Upper lobe of left lung (tissue), 6 donors: ENCODE measurements around the gene RNU5D-1. TPM values are rescaled to one million over a fixed set of nuclear protein-coding genes. Genes with fewer than 3 reads are reported as not detected.

Experiments
- ATAC-seq, 2 donors: fragments of 200-7000 bp; cut with Tn5 transposase; one replicate each; pipeline ENCODE4 v1.9.1; 2022; ENCODE audit warnings: mild to moderate bottlenecking in 2 of 2, moderate library complexity in 2 of 2; ENCODE audit not compliant: low FRiP score in 2 of 2
- DNase-seq, 2 donors: peaks; one replicate each; pipeline ENCODE4 v3.0.0-alpha.2; 2019 to 2020
- H3K27ac ChIP-seq, 4 donors: fragments of 200-600 bp; sonication (generic); one replicate each; pipeline ENCODE4 v1.5.1; 2016 to 2019
- H3K27me3 ChIP-seq, 4 donors: fragments of 200-600 bp; sonication (generic); one replicate each; pipeline ENCODE4 v1.5.1; 2017 to 2019
- H3K36me3 ChIP-seq, 4 donors: fragments of 200-600 bp; sonication (generic); one replicate each; pipeline ENCODE4 v1.5.1; 2016 to 2019
- H3K4me1 ChIP-seq, 4 donors: fragments of 200-600 bp; sonication (generic); one replicate each; pipeline ENCODE4 v1.5.1; 2018 to 2019
- H3K4me3 ChIP-seq, 4 donors: fragments of 200-600 bp; sonication (generic); one replicate each; pipeline ENCODE4 v1.5.1; 2017 to 2019; ENCODE audit warnings: mild to moderate bottlenecking in 2 of 4, moderate library complexity in 1 of 4
- H3K9me3 ChIP-seq, 4 donors: fragments of 200-600 bp; sonication (generic); one replicate each; pipeline ENCODE4 v1.5.1; 2018 to 2019
- EP300 ChIP-seq, 4 donors: sonication (generic); formaldehyde crosslinking; IDR thresholded peaks; one replicate each; pipeline ENCODE4 v1.5.1; 2017; ENCODE audit warnings: antibody characterized with exemption in 4 of 4, control low read depth in 2 of 4
- POLR2A ChIP-seq, 4 donors: fragments of 450-650 bp; IDR thresholded peaks; one replicate each; pipeline ENCODE4 v1.5.1; 2016 to 2017; ENCODE audit warnings: antibody characterized with exemption in 4 of 4, mild to moderate bottlenecking in 2 of 4
- POLR2AphosphoS5 ChIP-seq, 2 donors: sonication (generic); formaldehyde crosslinking; IDR thresholded peaks; one replicate each; pipeline ENCODE4 v1.5.1; 2017; ENCODE audit warnings: antibody characterized with exemption in 2 of 2
- WGBS, 2 donors: methylation state at CpG; one replicate each; pipeline ENCODE4 v1.1.5; 2017 to 2018; 5-methylcytosine and 5-hydroxymethylcytosine counted together
- total RNA-seq, 6 donors: library from RNA; depleted of rRNA in 4 of 6; stranded (reverse); fragments of >200 nt in 4 of 6; gene quantifications; one replicate each; pipeline versions ENCODE4 v1.1.0 to v1.2.1, GENCODE V29; 2016 to 2021
- TF ChIP-seq, protein P1 (sequence below), 6 experiments: fragments of 450-650 bp in 4 of 6; fragments of 200-600 bp in 2 of 6; sonication (generic) in 2 of 6; IDR thresholded peaks; one replicate each; pipeline ENCODE4 v1.5.1; 2016 to 2019; ENCODE audit warnings: antibody characterized with exemption in 6 of 6
- donor health status: DM: no; HTN: no; CAD: no; lungs with moderate emphysema.
- donor health status: DM: no; HTN: yes; CAD: no; lungs with severe emphysema.

The RNU5D-1 gene
- total RNA-seq, 6 donors from 2014 or later = not detected

DNA sequence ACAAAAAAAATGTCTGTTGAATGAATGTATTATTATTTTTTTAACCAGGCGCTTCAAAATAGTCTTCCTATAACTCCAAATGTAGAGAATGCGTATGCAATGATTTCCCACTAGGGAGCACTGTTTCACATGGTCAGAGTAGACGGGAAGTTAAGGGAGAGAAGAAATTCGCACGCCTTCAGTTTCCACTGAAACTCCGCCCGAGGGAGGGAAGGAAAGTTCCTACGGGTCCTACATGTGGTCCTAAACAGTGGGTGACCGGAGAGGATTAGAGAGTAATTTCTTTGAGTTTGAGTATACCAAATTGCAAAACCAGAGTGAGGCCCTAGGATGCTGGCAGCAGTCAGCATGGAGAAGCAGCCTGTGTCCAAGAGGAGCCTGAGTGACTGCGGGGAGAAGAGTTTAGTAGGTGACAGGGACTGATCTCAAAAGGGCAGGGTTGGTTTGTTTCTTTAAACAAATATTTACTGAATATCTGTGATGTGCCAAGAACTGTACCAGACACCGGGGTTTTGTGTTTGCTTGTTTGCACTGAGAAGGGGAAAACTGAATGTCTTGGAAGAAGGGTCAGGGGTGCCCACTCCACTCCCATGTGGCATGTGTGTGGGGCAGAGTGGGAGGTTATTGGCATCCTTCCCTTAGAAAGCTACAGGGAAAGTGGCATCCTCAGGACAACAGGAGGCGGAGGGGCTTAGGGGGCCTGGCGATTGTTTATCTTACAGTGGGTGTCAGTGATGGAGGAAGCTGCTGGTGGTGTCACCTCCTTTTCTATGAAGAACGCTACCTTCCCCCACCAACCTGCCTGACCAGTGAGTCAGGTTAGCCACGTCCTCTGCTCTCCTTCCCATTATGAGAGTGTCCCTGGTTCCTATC, 22.8 kb downstream of the RNU5D-1 start:
- Histone ChIP-seq H3K27ac (peak overlapping the region in 1 of 4 donors; percentile 37), H3K4me3 (peak overlapping the region in 2 of 4 donors; percentile 20 to 21), H3K4me1 (peaks cover 4 to 11% (median 8%) of the 10 kb centered on the region in 4 donors), H3K9me3 (no peaks in the 10 kb centered on the region), H3K27me3 (no peaks in the 10 kb centered on the region), H3K36me3 (no peaks in the 10 kb centered on the region)
- TF ChIP-seq EP300 (IDR thresholded peaks at IDR 0.05) = no peak
- no peak for TF ChIP-seq POLR2A (IDR thresholded peaks at IDR 0.05)
- TF ChIP-seq, protein P1, sequence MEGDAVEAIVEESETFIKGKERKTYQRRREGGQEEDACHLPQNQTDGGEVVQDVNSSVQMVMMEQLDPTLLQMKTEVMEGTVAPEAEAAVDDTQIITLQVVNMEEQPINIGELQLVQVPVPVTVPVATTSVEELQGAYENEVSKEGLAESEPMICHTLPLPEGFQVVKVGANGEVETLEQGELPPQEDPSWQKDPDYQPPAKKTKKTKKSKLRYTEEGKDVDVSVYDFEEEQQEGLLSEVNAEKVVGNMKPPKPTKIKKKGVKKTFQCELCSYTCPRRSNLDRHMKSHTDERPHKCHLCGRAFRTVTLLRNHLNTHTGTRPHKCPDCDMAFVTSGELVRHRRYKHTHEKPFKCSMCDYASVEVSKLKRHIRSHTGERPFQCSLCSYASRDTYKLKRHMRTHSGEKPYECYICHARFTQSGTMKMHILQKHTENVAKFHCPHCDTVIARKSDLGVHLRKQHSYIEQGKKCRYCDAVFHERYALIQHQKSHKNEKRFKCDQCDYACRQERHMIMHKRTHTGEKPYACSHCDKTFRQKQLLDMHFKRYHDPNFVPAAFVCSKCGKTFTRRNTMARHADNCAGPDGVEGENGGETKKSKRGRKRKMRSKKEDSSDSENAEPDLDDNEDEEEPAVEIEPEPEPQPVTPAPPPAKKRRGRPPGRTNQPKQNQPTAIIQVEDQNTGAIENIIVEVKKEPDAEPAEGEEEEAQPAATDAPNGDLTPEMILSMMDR (IDR thresholded peaks at IDR 0.05) = peak in 5 of 6 experiments; percentile 49 to 71 (median 55)
- no peak for TF ChIP-seq POLR2AphosphoS5 (IDR thresholded peaks at IDR 0.05)
- WGBS, 2 donors = 29 to 40% methylated on average over 15 of the region's 15 CpGs
- DNase-seq = no peak
- peak; percentile 80 to 91 for ATAC-seq

DNA sequence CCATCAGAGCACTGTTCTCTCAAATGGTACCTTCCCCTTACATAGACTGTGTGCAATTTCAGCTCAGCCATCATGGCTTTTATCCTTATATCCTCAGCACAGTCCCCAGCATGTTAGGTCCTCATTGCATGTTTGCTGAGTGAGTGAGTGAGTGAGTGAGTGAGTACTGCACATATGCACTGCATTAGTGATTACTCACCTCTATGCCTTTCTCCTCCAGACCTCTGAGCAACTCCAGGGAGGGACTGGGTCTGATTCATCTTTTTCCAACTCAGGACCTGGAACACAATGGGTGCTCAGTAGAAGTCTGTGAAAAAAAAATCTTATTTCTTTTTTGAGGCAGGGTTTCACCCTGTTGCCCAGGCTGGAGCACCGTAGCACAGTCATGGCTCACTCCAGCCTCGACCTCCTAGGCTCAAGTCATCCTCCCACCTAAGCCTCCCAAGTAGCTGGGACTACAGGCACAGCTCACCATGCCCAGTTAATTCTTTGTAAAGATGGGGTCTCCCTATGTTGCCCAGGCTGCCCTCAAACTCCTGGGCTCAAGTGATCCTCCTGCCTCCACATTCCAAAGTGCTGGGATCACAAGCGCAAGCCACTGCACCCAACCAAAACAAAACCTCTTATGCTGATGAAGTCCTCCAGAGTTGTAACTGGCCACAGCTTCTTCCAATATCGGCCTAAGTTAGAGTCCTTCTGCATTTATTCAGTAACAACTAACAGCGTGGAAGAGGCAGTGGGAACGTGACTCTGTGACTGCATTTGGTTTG, 23.7 kb downstream of the RNU5D-1 start:
- peak in 1 of 2 donors; percentile 47 for ATAC-seq
- TF ChIP-seq POLR2A (IDR thresholded peaks at IDR 0.05) (no peak), EP300 (IDR thresholded peaks at IDR 0.05) (no peak), POLR2AphosphoS5 (IDR thresholded peaks at IDR 0.05) (no peak)
- TF ChIP-seq, protein P1 (IDR thresholded peaks at IDR 0.05) = no peak

DNA sequence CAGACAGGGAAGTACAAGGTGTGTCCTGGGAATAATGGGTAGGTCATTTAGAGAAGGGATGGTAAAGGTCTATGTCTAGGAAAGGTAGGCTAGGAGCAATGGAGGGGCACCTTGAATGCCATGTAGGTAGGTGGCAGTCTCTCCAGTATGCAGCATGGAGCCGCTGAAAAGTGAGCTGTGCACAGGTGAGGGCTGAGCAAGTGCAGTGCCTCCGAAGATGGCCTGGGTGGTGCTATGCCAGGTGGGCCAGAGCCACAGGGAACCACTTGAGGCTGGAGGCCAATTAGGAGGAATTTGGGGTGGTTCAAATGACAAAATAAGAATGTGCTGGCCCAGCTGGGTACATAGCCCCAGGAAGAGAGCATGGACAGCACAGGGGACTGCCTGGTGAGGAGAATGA, 25.0 kb downstream of the RNU5D-1 start:
- Histone ChIP-seq H3K27me3 (no peaks in the 10 kb centered on the region), H3K4me3 (no peak overlapping the region), H3K9me3 (no peaks in the 10 kb centered on the region), H3K27ac (no peak overlapping the region), H3K4me1 (peaks cover 4 to 15% (median 8%) of the 10 kb centered on the region in 4 donors), H3K36me3 (no peaks in the 10 kb centered on the region)
- ATAC-seq (peak in 1 of 2 donors; percentile 12), DNase-seq (no peak)
- no peak for TF ChIP-seq POLR2AphosphoS5 (IDR thresholded peaks at IDR 0.05)
- TF ChIP-seq, protein P1 (IDR thresholded peaks at IDR 0.05) = no peak
- TF ChIP-seq EP300 (IDR thresholded peaks at IDR 0.05) = no peak
- TF ChIP-seq POLR2A (IDR thresholded peaks at IDR 0.05) = no peak
- WGBS, 2 donors = 76 to 94% methylated on average over 2 of the region's 2 CpGs

More for the DNA sequence above, 23.7 kb downstream of the RNU5D-1 start:
- Histone ChIP-seq H3K4me1 (peaks cover 4 to 11% (median 8%) of the 10 kb centered on the region in 4 donors), H3K9me3 (no peaks in the 10 kb centered on the region), H3K36me3 (no peaks in the 10 kb centered on the region), H3K4me3 (no peak overlapping the region), H3K27me3 (no peaks in the 10 kb centered on the region), H3K27ac (no peak overlapping the region)
- no peak for DNase-seq
- 83 to 92% methylated on average over 3 to 6 of the region's 6 CpGs for WGBS, 2 donors

DNA sequence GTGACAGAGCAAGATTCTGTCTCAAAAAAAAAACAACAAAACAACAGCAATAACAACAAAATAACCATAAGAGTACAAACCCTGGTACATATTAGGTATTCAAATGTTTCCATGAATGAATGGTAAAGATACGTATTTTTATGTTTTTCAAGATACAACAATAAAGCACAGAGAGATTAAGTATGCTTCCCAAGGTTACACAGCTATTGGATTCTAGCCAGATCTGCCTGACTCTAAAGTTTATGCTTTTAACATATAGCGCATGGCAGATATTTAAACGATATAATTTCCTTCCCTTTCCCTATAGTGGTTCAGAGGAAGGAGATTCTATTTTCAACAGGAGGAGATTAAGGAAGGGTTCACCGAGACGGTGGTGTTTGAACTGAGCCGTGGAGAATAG, 25.5 kb downstream of the RNU5D-1 start:
- Histone ChIP-seq H3K36me3 (no peaks in the 10 kb centered on the region), H3K9me3 (no peaks in the 10 kb centered on the region), H3K4me1 (peaks cover 4 to 15% (median 8%) of the 10 kb centered on the region in 4 donors), H3K27ac (no peak overlapping the region), H3K4me3 (no peak overlapping the region), H3K27me3 (no peaks in the 10 kb centered on the region)
- ATAC-seq (no peak), DNase-seq (no peak)
- TF ChIP-seq POLR2A (IDR thresholded peaks at IDR 0.05) (no peak), EP300 (IDR thresholded peaks at IDR 0.05) (no peak), POLR2AphosphoS5 (IDR thresholded peaks at IDR 0.05) (no peak)
- TF ChIP-seq, protein P1 (IDR thresholded peaks at IDR 0.05) = no peak
- 67 to 73% methylated on average over 6 of the region's 6 CpGs for WGBS, 2 donors
